Suprapubic skin (tissue), 4 donors: Measurements from ENCODE around the gene DRC1. TPM values are rescaled to one million over a fixed set of nuclear protein-coding genes. Genes with fewer than 3 reads are reported as not detected.

Experiments
- DNase-seq, 2 donors: peaks; one replicate each; pipeline ENCODE4 v3.0.0-alpha.2; 2019; ENCODE audit warnings: low spot score in 2 of 2
- H3K27ac ChIP-seq: fragments of 200-600 bp; sonication (generic); one replicate; pipeline ENCODE4 v1.5.1; 2019
- H3K27me3 ChIP-seq: fragments of 200-600 bp; sonication (generic); one replicate; pipeline ENCODE4 v1.5.1; 2019
- H3K36me3 ChIP-seq: fragments of 200-600 bp; sonication (generic); one replicate; pipeline ENCODE4 v1.5.1; 2019
- H3K4me1 ChIP-seq: fragments of 200-600 bp; sonication (generic); one replicate; pipeline ENCODE4 v1.5.1; 2019
- H3K4me3 ChIP-seq: fragments of 200-600 bp; sonication (generic); one replicate; pipeline ENCODE4 v1.5.1; 2019; ENCODE audit warnings: mild to moderate bottlenecking
- H3K9me3 ChIP-seq: fragments of 200-600 bp; sonication (generic); one replicate; pipeline ENCODE4 v1.5.1; 2019
- EP300 ChIP-seq: sonication (generic); formaldehyde crosslinking; IDR thresholded peaks from one replicate; pipeline ENCODE4 v1.6.1; 2017; ENCODE audit warnings: antibody characterized with exemption
- POLR2A ChIP-seq, 2 donors: fragments of 450-650 bp; IDR thresholded peaks; one replicate each; pipeline ENCODE4 v1.6.1; 2017; ENCODE audit warnings: antibody characterized with exemption in 2 of 2, mild to moderate bottlenecking in 2 of 2, moderate library complexity in 2 of 2
- POLR2AphosphoS5 ChIP-seq, 3 donors: sonication (generic); formaldehyde crosslinking; IDR thresholded peaks; one replicate each; pipeline ENCODE4 v1.6.1; 2017; ENCODE audit warnings: antibody characterized with exemption in 3 of 3
- WGBS: methylation state at CpG from one replicate; pipeline ENCODE4 v1.1.5; 2018; 5-methylcytosine and 5-hydroxymethylcytosine counted together
- total RNA-seq, 4 donors: library from RNA; depleted of rRNA; stranded (reverse); fragments of >200 nt; gene quantifications; one replicate each; pipeline ENCODE4 v1.1.0, GENCODE V29; 2016
- TF ChIP-seq, protein P1 (sequence below), 2 donors: fragments of 200-600 bp in 1 of 2; fragments of 450-650 bp in 1 of 2; sonication (generic) in 1 of 2; IDR thresholded peaks; one replicate each; pipeline ENCODE4 v1.5.1; 2016 to 2019; ENCODE audit warnings: antibody characterized with exemption in 2 of 2, mild to moderate bottlenecking in 1 of 2, moderate library complexity in 1 of 2

The DRC1 gene
- total RNA-seq, 4 donors from 2014 or later, result 0.26 TPM; not detected in 3

DNA sequence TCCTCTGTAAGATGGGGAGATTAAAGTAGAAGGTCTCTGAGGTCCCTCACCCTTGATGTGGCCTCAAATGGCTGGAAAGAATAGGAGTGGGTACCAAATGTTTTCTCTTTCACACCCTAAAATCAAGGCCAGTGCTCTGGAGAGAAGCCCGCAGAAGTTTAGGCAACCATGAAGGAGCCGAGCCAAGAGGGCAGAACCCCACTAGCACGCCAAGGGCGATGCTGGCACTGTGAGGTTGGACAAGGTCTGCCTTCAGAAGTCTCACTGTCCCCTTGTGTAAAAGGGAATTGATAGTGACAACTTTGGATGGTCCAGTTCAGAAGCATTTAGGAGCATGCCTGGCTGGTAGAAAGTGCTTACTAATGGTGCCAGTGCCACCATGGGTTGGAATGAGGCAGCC, 92.5 kb downstream of the DRC1 start:
- no peaks in the 10 kb centered on the region for H3K36me3 ChIP-seq
- DNase-seq, result no peak
- H3K27me3 ChIP-seq, result peaks cover 11% of the 10 kb centered on the region
- WGBS, result 95% methylated on average over 4 of the region's 4 CpGs
- H3K9me3 ChIP-seq, result no peaks in the 10 kb centered on the region
- H3K4me3 ChIP-seq, result no peak overlapping the region
- no peak overlapping the region for H3K27ac ChIP-seq
- no peaks in the 10 kb centered on the region for H3K4me1 ChIP-seq
- no peak for TF ChIP-seq EP300
- no peak for TF ChIP-seq POLR2AphosphoS5 (IDR thresholded peaks at IDR 0.05)
- TF ChIP-seq, protein P1, sequence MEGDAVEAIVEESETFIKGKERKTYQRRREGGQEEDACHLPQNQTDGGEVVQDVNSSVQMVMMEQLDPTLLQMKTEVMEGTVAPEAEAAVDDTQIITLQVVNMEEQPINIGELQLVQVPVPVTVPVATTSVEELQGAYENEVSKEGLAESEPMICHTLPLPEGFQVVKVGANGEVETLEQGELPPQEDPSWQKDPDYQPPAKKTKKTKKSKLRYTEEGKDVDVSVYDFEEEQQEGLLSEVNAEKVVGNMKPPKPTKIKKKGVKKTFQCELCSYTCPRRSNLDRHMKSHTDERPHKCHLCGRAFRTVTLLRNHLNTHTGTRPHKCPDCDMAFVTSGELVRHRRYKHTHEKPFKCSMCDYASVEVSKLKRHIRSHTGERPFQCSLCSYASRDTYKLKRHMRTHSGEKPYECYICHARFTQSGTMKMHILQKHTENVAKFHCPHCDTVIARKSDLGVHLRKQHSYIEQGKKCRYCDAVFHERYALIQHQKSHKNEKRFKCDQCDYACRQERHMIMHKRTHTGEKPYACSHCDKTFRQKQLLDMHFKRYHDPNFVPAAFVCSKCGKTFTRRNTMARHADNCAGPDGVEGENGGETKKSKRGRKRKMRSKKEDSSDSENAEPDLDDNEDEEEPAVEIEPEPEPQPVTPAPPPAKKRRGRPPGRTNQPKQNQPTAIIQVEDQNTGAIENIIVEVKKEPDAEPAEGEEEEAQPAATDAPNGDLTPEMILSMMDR (IDR thresholded peaks at IDR 0.05), result no peak
- no peak for TF ChIP-seq POLR2A (IDR thresholded peaks at IDR 0.05)

- H3K27ac ChIP-seq, result no peak overlapping the region
- H3K4me3 ChIP-seq, result no peak overlapping the region
- TF ChIP-seq, protein P1 (IDR thresholded peaks at IDR 0.05), result no peak
- TF ChIP-seq POLR2AphosphoS5 (IDR thresholded peaks at IDR 0.05) (no peak), POLR2A (IDR thresholded peaks at IDR 0.05) (no peak)
- DNase-seq, result no peak
- peaks cover 11% of the 10 kb centered on the region for H3K27me3 ChIP-seq
- 93% methylated on average over 8 of the region's 8 CpGs for WGBS
- no peaks in the 10 kb centered on the region for H3K36me3 ChIP-seq
- no peaks in the 10 kb centered on the region for H3K4me1 ChIP-seq
- no peaks in the 10 kb centered on the region for H3K9me3 ChIP-seq
These were observed 93.2 kb downstream of the DRC1 start for GRCh38 chr2:26494891-26495290.

GRCh38 chr2:26495705-26496297, 94.1 kb downstream of the DRC1 start:
- no peaks in the 10 kb centered on the region for H3K36me3 ChIP-seq
- 65% methylated on average over 8 of the region's 8 CpGs for WGBS
- H3K4me1 ChIP-seq, result no peaks in the 10 kb centered on the region
- H3K4me3 ChIP-seq, result no peak overlapping the region
- TF ChIP-seq, protein P1 (IDR thresholded peaks at IDR 0.05), result no peak
- TF ChIP-seq POLR2AphosphoS5 (IDR thresholded peaks at IDR 0.05) (no peak), EP300 (no peak), POLR2A (IDR thresholded peaks at IDR 0.05) (no peak)
- no peak overlapping the region for H3K27ac ChIP-seq
- peaks cover 11% of the 10 kb centered on the region for H3K27me3 ChIP-seq
- H3K9me3 ChIP-seq, result no peaks in the 10 kb centered on the region
- DNase-seq, result no peak

- Histone ChIP-seq H3K4me1 (peaks cover 12% of the 10 kb centered on the region), H3K36me3 (no peaks in the 10 kb centered on the region), H3K9me3 (no peaks in the 10 kb centered on the region), H3K27me3 (peaks cover 31% of the 10 kb centered on the region), H3K27ac (no peak overlapping the region), H3K4me3 (no peak overlapping the region)
- 63% methylated on average over 4 of the region's 4 CpGs for WGBS
- TF ChIP-seq POLR2A (IDR thresholded peaks at IDR 0.05) (no peak), EP300 (no peak)
- DNase-seq, result no peak
These were observed 98.7 kb downstream of the DRC1 start for GRCh38 chr2:26500406-26500805.

DNA sequence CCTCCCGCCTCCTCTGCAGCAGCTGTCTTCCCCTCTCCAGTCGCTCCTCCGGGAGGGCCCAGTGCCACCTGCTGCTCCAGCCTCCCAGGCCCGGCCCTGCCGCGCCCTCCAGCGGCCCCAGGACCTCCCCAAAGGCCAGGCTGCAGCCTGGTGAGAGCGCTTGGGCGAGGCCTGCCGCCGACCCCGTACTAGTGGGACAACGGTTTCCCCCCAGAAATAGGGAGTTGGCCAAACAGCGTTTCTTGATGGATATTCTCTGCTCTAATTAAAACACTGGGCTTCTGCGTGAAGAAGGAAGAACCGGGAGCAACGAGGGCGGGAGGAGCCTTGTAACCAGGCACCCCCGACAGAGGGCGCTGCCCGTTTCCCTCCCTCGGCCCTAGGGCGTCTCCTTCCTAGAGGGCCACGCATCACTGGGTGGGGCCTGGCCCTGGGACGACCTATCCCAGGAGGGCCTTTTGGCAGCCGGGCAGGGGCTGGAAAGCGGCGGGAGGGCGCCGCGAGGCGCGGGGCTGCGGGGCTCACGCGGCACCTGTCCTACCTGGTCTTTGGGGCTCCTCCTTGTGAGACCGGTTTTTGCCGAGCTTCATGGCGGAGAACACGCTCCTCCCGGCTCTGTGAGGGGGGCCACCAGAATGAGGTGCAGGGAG, 101.6 kb downstream of the DRC1 start:
- H3K4me3 ChIP-seq, result peak overlapping the region; percentile 43
- 1% methylated on average over 35 of the region's 41 CpGs for WGBS
- peaks cover 12% of the 10 kb centered on the region for H3K4me1 ChIP-seq
- H3K36me3 ChIP-seq, result no peaks in the 10 kb centered on the region
- TF ChIP-seq, protein P1 (IDR thresholded peaks at IDR 0.05), result peak; percentile 73 to 87
- TF ChIP-seq EP300, result no peak
- no peaks in the 10 kb centered on the region for H3K9me3 ChIP-seq
- no peak for DNase-seq
- no peak overlapping the region for H3K27ac ChIP-seq
- peaks cover 25% of the 10 kb centered on the region for H3K27me3 ChIP-seq
